Subcutaneous adipose tissue (tissue), 4 donors: Measurements from ENCODE around the gene PDSS1. TPM values are rescaled to one million over a fixed set of nuclear protein-coding genes. Genes with fewer than 3 reads are reported as not detected.

Experiments
- CTCF ChIP-seq: fragments of 450-650 bp; IDR thresholded peaks from one replicate; pipeline ENCODE4 v1.5.1; 2016; ENCODE audit warnings: low read depth, mild to moderate bottlenecking, control low read depth, antibody characterized with exemption, moderate library complexity
- total RNA-seq, 4 donors: library from RNA; depleted of rRNA; stranded (reverse); fragments of >200 nt; gene quantifications; one replicate each; pipeline ENCODE4 v1.1.0, GENCODE V29; 2016

Gene PDSS1
- total RNA-seq, 4 donors from 2014 or later = 2.8 to 7.0 (median 4.3) TPM

- TF ChIP-seq CTCF = no peak
Observed at GRCh38 chr10:26746061-26746460, 48.6 kb downstream of the PDSS1 start.

GRCh38 chr10:26755443-26755903 lies 58.0 kb downstream of the PDSS1 start:
- TF ChIP-seq CTCF = no peak

GRCh38 chr10:26759008-26759407 lies 61.5 kb downstream of the PDSS1 start:
- TF ChIP-seq CTCF = no peak

- TF ChIP-seq CTCF = no peak
Observed at GRCh38 chr10:26765549-26765948, 68.0 kb downstream of the PDSS1 start.

- no peak for TF ChIP-seq CTCF
Observed at GRCh38 chr10:26770069-26770468, 72.6 kb downstream of the PDSS1 start.

GRCh38 chr10:26773633-26774032 lies 76.1 kb downstream of the PDSS1 start:
- TF ChIP-seq CTCF = no peak

GRCh38 chr10:26776258-26776657 lies 78.8 kb downstream of the PDSS1 start:
- TF ChIP-seq CTCF = no peak
